ENCODE data around the gene ODC1.

DNA sequence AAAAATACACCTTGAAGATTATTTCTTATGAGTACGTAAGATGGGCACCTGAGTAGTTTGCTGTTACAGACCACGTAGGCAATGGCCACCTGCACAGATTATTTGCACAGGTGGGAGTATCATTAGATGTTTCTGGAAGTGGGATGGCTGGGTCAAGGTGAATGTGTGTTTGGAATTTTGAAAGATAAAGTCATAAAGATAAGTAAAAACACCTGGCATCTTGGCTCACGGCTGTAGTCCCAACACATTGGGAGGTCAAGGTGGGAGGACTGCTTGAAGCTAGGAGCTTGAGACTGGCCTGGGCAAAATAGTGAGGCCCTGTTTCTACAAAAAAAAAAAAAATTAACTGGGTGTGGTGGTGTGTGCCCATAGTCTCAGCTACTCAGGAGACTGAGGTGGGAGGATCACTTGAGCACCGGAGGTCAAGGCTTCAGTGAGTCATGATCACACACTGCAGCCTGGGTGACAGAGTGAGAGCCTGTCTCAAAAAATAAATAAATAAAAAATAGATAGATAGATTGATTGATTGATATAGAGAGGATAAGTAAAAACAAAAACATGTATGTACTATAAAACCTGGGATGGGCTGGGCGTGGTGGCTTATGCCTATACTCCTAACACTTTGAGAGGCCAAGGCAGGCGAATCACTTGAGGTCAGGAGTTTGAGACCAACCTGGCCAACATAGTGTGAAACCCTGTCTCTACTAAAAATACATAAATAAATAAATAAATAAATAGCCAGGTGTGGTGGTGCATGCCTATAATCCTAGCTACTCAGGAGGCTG lies 30.4 kb downstream of the ODC1 start:
- TF ChIP-seq, protein P1, sequence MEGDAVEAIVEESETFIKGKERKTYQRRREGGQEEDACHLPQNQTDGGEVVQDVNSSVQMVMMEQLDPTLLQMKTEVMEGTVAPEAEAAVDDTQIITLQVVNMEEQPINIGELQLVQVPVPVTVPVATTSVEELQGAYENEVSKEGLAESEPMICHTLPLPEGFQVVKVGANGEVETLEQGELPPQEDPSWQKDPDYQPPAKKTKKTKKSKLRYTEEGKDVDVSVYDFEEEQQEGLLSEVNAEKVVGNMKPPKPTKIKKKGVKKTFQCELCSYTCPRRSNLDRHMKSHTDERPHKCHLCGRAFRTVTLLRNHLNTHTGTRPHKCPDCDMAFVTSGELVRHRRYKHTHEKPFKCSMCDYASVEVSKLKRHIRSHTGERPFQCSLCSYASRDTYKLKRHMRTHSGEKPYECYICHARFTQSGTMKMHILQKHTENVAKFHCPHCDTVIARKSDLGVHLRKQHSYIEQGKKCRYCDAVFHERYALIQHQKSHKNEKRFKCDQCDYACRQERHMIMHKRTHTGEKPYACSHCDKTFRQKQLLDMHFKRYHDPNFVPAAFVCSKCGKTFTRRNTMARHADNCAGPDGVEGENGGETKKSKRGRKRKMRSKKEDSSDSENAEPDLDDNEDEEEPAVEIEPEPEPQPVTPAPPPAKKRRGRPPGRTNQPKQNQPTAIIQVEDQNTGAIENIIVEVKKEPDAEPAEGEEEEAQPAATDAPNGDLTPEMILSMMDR (IDR thresholded peaks at IDR 0.05; ENCODE audit: borderline replicate concordance, extremely low read depth, low read length, poor library complexity, severe bottlenecking), result no peak
- no peak for TF ChIP-seq EZH2 (IDR thresholded peaks at IDR 0.05; ENCODE audit: borderline replicate concordance, low read depth, low read length, severe bottlenecking)
